ENCODE data around the gene SPOP. TPM values are rescaled to one million over a fixed set of nuclear protein-coding genes. Genes with fewer than 3 reads are reported as not detected.
A peak's percentile ranks its signal among the peaks of the same experiment; 100 is the strongest.

The SPOP gene
- total RNA-seq, 2 donors from 2014 or later, result 62.3 to 66.8 TPM

DNA sequence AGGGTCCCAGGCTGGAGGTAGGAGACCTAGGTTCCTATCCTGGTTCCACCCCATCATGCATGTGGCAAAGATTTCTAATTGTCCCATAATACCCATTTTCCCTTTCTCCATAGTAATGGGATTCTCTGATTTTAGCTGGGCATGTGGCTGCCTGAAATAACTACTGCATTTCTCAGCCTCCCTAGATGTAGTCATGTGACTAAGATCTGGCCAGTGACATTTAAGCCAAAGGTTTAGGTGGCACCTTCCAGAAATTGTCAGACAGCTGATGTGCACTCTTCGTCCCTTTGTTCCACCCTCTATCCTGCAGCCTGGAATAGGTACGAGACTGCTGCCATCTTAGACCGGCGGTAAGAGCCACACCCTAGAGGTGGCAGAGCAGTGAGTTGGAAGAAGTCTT is 94.0 kb downstream of the SPOP start:
- Mint-ChIP-seq H3K27me3 (peaks cover under 1% of the 10 kb centered on the region), H3K27ac (no peak overlapping the region), H3K4me1 (no peaks in the 10 kb centered on the region), H3K4me3 (no peak overlapping the region), H3K36me3 (ENCODE audit: low read depth) (no peaks in the 10 kb centered on the region), H3K9me3 (no peaks in the 10 kb centered on the region)
- ATAC-seq (replicated peaks), result no peak

DNA sequence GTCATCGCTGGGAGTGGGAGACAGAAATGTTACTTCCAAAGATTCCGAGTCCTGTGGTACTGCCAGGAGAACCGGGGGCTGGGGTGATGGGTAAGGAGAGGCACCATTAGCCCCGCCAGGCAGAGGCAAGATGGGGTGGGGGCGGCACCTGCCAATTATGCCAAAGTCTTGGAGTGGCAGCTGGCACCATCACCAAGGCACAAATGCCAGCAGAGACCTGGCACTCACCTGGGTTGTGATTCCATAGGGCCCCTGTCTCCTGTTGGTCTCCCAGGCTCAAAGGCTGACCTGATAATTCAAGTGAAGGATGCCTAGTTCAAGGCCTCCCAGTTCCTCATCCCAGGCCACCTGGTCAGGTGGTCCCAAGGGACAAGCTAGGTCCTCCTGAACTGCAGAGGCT is 94.7 kb downstream of the SPOP start:
- Mint-ChIP-seq H3K4me3 (no peak overlapping the region), H3K27me3 (peaks cover 3% of the 10 kb centered on the region), H3K9me3 (no peaks in the 10 kb centered on the region), H3K27ac (no peak overlapping the region), H3K36me3 (ENCODE audit: low read depth) (no peaks in the 10 kb centered on the region), H3K4me1 (no peaks in the 10 kb centered on the region)
- no peak for ATAC-seq (replicated peaks)

DNA sequence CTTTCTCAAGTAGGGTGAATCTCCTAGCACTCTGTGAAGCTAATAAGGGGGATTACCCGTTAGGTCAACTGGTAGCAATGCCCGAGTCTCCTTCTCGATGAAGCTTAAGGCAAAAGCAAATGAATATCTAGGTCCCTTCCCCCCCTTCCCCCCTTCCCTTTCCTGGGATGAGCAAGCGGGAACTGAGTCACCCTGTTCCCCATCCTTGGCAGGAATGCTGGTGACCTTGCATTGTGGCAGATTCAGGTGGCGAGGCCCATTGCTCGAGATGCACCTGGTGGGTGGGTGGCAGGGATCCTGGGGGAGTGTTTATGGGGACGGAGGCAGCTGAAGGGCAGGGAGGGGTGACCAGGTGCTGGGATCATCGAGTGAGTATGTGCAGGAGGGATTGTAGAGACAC is 95.1 kb downstream of the SPOP start:
- H3K27me3 Mint-ChIP-seq, result peaks cover 7% of the 10 kb centered on the region

DNA sequence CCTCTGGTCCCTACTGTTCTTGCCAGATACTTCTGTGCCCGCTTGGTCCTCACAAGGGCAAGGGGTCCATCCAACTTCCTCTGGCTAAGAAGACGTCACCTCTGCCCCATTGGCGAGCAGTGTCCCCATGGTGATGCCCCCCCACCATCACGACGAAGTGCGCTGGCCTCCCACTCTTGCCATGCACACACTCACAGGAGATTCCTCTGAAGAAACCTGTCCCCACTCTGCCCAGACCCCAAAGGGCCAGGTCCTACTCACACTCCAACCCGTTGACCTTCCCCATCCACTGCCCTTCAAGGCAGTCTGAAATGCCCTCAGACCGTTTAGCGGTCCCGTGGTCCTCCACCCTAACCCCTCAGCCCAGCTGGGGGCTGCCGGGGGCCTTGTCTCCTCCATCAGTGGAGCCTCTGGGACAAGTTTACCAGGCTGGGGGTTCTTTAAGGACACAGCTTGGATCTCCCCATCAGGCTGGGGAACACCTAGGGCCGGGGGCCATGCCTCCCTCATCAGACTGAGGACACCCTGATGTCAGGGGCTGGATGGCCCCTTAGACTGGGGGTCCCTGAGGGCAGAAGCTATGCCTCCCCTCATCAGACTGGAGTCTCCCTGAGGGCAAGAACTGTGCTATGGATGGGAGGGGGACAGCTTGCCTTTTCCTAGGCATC is 95.7 kb downstream of the SPOP start:
- no peak for ATAC-seq (replicated peaks)
- Mint-ChIP-seq H3K4me1 (no peaks in the 10 kb centered on the region), H3K4me3 (no peak overlapping the region), H3K27me3 (peaks cover 12% of the 10 kb centered on the region), H3K36me3 (ENCODE audit: low read depth) (no peaks in the 10 kb centered on the region), H3K9me3 (no peaks in the 10 kb centered on the region), H3K27ac (no peak overlapping the region)

More for the DNA sequence above, 95.1 kb downstream of the SPOP start:
- no peak for ATAC-seq (replicated peaks)
- Mint-ChIP-seq H3K4me1 (no peaks in the 10 kb centered on the region), H3K4me3 (no peak overlapping the region), H3K36me3 (ENCODE audit: low read depth) (no peaks in the 10 kb centered on the region), H3K27ac (no peak overlapping the region), H3K9me3 (no peaks in the 10 kb centered on the region)

DNA sequence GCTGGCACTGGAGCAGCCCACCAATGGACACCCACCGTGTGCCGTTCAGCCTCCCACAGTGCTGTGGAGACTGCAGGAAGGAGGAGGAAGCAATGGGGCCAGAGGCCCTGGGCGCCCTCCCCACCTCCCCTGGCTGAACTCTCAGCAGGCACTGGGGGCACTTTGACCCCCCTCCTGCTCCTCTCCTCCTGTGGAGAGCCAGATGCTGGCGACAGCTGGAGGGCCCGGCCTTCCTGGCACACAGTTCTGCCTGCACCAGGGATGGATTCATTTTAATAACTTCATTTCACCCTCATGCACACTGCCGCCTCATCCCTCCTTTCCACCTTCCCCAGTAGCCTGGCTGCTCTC is 96.3 kb downstream of the SPOP start:
- peaks cover 15% of the 10 kb centered on the region for H3K27me3 Mint-ChIP-seq
- no peaks in the 10 kb centered on the region for H3K4me1 Mint-ChIP-seq
- no peaks in the 10 kb centered on the region for H3K9me3 Mint-ChIP-seq
- no peak for ATAC-seq (replicated peaks)
- no peak overlapping the region for H3K27ac Mint-ChIP-seq
- H3K4me3 Mint-ChIP-seq, result no peak overlapping the region
- H3K36me3 Mint-ChIP-seq (ENCODE audit: low read depth), result no peaks in the 10 kb centered on the region

DNA sequence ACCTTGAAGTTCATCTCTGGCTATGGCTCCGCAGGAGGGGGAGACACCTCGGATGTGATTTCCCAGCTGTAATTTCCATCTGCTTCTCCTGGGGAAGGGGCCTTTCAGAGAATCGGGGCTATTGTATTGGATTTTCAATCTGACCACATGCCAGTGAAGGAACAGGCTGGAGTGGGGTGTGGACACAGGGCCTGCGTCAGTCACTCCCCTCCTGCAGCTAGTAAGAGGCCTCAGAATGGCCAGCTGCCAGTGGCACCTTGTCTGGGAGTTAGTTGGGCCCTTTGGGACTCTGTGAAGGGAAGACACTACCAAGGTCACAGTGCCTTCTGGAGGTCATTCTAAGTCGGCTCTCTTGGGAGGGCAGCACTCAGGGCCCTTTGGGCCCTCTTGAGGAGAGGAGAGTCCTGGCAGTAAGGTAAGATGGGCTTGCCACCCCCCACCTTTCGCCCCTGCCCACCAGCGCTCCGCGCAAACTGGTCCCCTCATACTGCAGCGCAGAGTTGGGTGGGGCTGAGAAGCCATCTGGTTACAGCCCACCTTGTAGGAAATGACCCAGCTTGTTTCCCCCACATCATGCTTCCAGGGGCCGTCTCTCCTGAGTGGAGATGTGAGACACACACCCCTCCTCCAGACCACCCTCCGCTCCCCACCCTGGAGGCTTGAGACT is 96.8 kb downstream of the SPOP start:
- Mint-ChIP-seq H3K9me3 (no peaks in the 10 kb centered on the region), H3K4me3 (no peak overlapping the region)

DNA sequence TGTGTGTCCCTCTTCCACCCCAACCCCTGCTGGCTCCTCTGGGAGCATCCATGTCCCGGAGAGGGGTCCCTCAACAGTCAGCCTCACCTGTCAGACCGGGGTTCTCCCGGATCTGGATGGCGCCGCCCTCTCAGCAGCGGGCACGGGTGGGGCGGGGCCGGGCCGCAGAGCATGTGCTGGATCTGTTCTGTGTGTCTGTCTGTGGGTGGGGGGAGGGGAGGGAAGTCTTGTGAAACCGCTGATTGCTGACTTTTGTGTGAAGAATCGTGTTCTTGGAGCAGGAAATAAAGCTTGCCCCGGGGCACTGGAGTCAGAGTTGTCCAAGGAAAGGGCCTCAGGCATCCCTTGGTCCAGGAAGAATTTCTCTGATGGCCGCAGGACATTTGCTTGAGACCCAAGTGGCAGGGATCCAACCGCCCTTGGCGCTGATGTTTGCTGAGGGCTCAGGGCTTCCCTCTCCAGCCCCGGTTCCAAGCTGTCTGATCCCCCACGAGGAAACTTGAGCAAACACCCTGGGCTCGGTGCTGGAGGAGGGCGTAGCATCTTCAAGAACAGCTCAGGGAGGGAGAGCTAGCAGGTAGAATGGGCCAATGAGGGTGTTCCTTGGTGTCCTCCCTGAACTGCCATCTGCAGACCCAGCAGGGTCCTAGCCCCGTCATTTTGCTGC is 97.7 kb downstream of the SPOP start:
- H3K27ac Mint-ChIP-seq, result no peak overlapping the region
- no peak for ATAC-seq (replicated peaks)
- H3K4me1 Mint-ChIP-seq, result no peaks in the 10 kb centered on the region
- H3K4me3 Mint-ChIP-seq, result no peak overlapping the region
- no peaks in the 10 kb centered on the region for H3K9me3 Mint-ChIP-seq
- peaks cover 15% of the 10 kb centered on the region for H3K27me3 Mint-ChIP-seq
- H3K36me3 Mint-ChIP-seq (ENCODE audit: low read depth), result no peaks in the 10 kb centered on the region

More for the DNA sequence above, 96.8 kb downstream of the SPOP start:
- ATAC-seq (replicated peaks), result no peak
- Mint-ChIP-seq H3K27ac (no peak overlapping the region), H3K4me1 (no peaks in the 10 kb centered on the region), H3K36me3 (ENCODE audit: low read depth) (no peaks in the 10 kb centered on the region), H3K27me3 (peaks cover 15% of the 10 kb centered on the region)

DNA sequence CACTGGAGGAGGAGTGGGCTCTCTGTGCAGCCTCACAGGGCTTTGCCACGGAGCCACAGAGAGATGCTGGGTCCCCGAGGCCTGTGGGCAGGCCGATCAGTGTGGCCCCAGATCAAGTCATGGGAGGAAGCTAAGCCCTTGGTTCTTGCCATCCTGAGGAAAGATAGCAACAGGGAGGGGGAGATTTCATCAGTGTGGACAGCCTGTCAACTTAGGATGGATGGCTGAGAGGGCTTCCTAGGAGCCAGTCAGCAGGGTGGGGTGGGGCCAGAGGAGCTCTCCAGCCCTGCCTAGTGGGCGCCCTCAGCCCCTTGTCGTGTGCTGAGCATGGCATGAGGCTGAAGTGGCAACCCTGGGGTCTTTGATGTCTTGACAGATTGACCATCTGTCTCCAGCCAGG is 98.4 kb downstream of the SPOP start:
- Mint-ChIP-seq H3K27me3 (peaks cover 15% of the 10 kb centered on the region), H3K27ac (no peak overlapping the region), H3K4me1 (no peaks in the 10 kb centered on the region), H3K9me3 (no peaks in the 10 kb centered on the region), H3K36me3 (ENCODE audit: low read depth) (no peaks in the 10 kb centered on the region), H3K4me3 (no peak overlapping the region)
- ATAC-seq (replicated peaks), result no peak

DNA sequence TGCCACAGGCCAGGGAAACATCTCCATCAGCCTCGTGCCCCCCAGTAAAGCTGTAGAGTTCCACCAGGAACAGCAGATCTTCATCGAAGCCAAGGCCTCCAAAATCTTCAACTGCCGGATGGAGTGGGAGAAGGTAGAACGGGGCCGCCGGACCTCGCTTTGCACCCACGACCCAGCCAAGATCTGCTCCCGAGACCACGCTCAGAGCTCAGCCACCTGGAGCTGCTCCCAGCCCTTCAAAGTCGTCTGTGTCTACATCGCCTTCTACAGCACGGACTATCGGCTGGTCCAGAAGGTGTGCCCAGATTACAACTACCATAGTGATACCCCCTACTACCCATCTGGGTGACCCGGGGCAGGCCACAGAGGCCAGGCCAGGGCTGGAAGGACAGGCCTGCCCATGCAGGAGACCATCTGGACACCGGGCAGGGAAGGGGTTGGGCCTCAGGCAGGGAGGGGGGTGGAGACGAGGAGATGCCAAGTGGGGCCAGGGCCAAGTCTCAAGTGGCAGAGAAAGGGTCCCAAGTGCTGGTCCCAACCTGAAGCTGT is 98.9 kb downstream of the SPOP start:
- ATAC-seq (replicated peaks), result no peak
- Mint-ChIP-seq H3K27me3 (peaks cover 15% of the 10 kb centered on the region), H3K4me1 (no peaks in the 10 kb centered on the region), H3K4me3 (no peak overlapping the region), H3K27ac (no peak overlapping the region), H3K36me3 (ENCODE audit: low read depth) (no peaks in the 10 kb centered on the region), H3K9me3 (no peaks in the 10 kb centered on the region)

DNA sequence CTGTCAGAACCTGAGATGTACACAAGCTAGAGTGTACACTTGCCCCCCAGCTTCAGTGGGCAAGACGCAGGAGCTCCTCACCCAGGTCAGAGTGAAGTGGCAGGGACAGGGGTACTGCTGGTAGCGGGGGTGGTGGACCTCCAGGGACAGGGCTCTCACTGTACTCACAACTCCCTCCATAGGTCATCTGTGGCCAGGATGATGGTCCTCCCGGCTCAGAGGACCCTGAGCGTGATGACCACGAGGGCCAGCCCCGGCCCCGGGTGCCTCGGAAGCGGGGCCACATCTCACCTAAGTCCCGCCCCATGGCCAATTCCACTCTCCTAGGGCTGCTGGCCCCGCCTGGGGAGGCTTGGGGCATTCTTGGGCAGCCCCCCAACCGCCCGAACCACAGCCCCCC is 99.5 kb downstream of the SPOP start:
- H3K4me1 Mint-ChIP-seq, result no peaks in the 10 kb centered on the region
- no peaks in the 10 kb centered on the region for H3K36me3 Mint-ChIP-seq (ENCODE audit: low read depth)
- H3K27ac Mint-ChIP-seq, result no peak overlapping the region
- H3K9me3 Mint-ChIP-seq, result no peaks in the 10 kb centered on the region
- H3K4me3 Mint-ChIP-seq, result no peak overlapping the region
- ATAC-seq (replicated peaks), result no peak
- peaks cover 22% of the 10 kb centered on the region for H3K27me3 Mint-ChIP-seq

DNA sequence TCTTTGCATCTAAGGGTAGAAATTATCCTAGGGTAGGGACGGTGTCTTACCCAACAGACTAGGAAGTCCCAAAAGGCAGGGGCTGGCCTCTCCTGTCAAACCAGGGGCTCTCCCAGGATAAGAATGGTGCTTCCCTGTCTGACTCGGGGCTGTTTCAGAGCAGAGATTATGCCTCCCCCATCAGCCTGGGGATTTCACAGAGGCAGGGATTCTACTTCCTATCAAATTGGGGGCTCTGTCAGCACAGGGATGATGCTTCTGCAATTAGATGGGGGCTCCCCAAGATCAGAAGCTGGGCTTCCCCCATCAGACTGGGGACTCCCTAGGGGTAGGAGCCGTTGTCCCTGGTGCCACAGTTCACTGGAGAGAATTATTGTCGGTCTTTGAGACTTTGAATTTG is 99.9 kb downstream of the SPOP start:
- peaks cover 25% of the 10 kb centered on the region for H3K27me3 Mint-ChIP-seq
- H3K36me3 Mint-ChIP-seq (ENCODE audit: low read depth), result no peaks in the 10 kb centered on the region
- no peaks in the 10 kb centered on the region for H3K4me1 Mint-ChIP-seq
- no peak overlapping the region for H3K27ac Mint-ChIP-seq
- ATAC-seq (replicated peaks), result peak; percentile 47
- no peaks in the 10 kb centered on the region for H3K9me3 Mint-ChIP-seq
- H3K4me3 Mint-ChIP-seq, result no peak overlapping the region

DNA sequence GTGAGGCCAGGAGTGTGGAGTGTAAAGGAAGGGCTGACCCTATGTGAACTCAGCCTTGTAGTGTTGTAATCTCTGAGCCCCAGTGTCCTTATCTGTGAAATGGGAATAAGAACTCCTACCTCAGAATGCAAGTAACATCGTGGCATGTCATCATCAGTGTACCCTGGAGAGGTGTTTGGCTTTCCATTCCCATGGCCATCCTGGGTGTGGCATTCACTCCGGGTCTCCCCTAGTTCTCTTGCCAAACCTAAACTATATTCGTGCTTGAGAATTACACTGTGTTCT is 100.3 kb downstream of the SPOP start:
- Mint-ChIP-seq H3K27me3 (peaks cover 25% of the 10 kb centered on the region), H3K4me3 (peak overlapping the region; percentile 35), H3K27ac (no peak overlapping the region), H3K4me1 (no peaks in the 10 kb centered on the region), H3K9me3 (no peaks in the 10 kb centered on the region), H3K36me3 (ENCODE audit: low read depth) (no peaks in the 10 kb centered on the region)
- no peak for ATAC-seq (replicated peaks)

DNA sequence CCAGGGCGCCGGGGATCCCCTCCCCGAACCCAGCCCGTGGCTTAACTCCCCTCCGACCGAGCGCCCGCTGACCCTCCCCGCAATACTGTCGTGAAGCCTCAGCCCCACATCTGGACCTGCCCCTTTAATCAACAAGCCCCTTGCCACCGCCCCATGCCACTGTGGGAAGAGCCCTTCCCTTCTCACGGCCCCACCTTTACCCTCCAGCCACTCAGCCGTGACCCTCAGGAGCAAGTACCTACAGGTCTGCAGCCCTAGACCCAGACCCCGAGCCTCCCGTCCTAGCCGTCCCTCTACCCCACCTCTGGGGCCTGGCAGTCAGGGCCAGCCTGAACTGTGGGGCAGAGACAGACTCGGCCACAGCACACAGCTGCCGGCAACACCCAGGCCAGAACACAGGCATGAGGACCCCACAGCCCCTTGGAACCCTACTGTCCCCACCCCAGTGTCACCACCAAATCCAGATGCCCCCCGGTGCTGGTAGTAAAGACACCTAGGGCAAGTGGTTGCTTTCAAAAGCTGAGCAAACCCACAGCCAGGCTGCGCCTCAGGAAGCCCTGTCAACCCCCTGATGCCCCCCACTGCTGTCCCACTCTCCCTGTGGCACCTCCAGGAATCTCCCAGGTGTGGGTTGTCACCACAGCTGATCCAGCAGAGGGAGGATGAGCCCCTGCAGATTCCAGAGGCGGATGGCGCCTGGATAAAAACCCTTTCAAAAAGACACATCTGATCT is 100.8 kb downstream of the SPOP start:
- H3K36me3 Mint-ChIP-seq (ENCODE audit: low read depth), result no peaks in the 10 kb centered on the region
- no peak for ATAC-seq (replicated peaks)
- no peak overlapping the region for H3K27ac Mint-ChIP-seq
- H3K4me1 Mint-ChIP-seq, result no peaks in the 10 kb centered on the region
- H3K27me3 Mint-ChIP-seq, result peaks cover 25% of the 10 kb centered on the region
- no peaks in the 10 kb centered on the region for H3K9me3 Mint-ChIP-seq
- H3K4me3 Mint-ChIP-seq, result peak overlapping the region; percentile 35

DNA sequence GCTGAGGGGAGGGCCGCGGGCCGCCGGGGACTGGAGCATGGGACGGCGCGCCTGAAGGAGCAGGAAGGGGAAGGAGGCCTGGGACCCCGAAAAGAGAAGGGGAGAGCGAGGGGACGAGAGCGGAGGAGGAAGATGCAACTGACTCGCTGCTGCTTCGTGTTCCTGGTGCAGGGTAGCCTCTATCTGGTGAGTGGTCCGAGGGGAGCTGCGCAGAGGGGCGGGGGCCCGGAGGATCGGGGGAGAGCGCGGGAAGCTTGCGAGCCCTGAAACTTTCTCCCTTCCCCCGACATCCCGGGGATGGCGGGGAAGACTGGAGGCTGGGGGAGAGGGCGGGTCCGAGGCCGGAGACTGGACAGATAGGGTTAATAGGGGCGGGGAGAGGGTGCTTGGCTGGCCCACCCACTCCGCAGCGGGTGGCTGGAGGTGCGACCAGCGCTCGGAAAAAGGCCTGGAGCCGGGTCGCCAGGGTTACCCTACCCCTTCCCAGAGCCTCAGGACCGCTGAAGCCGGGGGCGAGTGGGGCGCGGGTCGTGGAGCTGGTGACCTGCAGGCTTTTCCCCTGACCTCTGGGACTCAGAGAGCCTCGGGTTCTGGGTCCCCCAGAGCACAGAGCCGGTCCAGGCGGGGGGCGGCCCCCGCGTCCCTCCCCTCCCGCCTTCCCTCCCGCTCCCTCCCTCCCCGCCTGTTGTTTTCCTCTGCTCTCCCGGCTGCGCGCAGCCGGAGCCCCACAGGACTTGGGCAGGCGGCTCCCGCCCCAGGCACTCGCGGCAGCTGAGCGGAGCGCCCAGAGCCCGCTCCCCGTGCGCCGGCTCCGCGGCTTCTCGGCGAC is 101.6 kb downstream of the SPOP start:
- Mint-ChIP-seq H3K36me3 (ENCODE audit: low read depth) (no peaks in the 10 kb centered on the region), H3K4me3 (peak overlapping the region; percentile 51), H3K27ac (no peak overlapping the region), H3K9me3 (no peaks in the 10 kb centered on the region), H3K4me1 (no peaks in the 10 kb centered on the region), H3K27me3 (peaks cover 25% of the 10 kb centered on the region)
- ATAC-seq (replicated peaks), result peak; percentile 2

All from activated T-helper 17 cell treated with anti-CD3 and anti-CD28 coated beads, Interleukin-2, amount 50 U/mL, for 72 hours (primary cell).